ENCODE data around the gene KNDC1.

KNDC1 gene

DNA sequence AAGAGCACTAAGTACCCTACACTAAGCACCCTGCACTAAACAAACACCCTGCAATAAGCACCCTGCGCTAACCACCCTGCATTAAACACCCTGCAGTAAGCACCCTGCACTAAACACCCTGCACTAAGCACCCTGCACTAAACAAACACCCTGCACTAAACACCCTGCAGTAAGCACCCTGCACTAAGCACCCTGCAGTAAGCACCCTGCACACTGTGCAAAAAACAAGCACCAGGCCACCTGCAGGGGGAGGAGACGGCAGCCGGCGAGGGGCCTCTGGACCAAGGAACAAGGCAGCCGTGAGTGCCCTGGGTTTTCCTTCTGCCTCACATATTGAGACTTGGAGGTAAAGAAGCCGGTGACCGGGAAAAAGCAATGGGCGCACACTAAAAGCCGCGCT is 30.2 kb downstream of the KNDC1 start:
- Histone ChIP-seq H2AFZ (ENCODE audit: low read length) (no peak overlapping the region), H3K36me3 (ENCODE audit: insufficient read depth, low read length) (no peaks in the 10 kb centered on the region), H3K9me2 (ENCODE audit: low read depth, low read length) (no peaks in the 10 kb centered on the region), H3K9ac (ENCODE audit: low read length) (no peak overlapping the region), H3K27me3 (ENCODE audit: insufficient read depth, low read length) (no peaks in the 10 kb centered on the region), H3K4me1 (ENCODE audit: insufficient read depth, low read length, severe bottlenecking) (no peaks in the 10 kb centered on the region), H4K20me1 (ENCODE audit: insufficient read depth, low read length) (no peaks in the 10 kb centered on the region), H3K9me3 (ENCODE audit: low read length) (no peaks in the 10 kb centered on the region), H3K4me2 (ENCODE audit: low read length) (no peak overlapping the region), H3K4me3 (ENCODE audit: low read depth, low read length, poor library complexity, severe bottlenecking) (no peak overlapping the region), H3F3A (ENCODE audit: insufficient read depth, low read length) (no peaks in the 10 kb centered on the region), H3K27ac (ENCODE audit: low read depth, low read length, poor library complexity, severe bottlenecking) (no peak overlapping the region), H3K79me2 (ENCODE audit: insufficient read depth, low read length) (no peaks in the 10 kb centered on the region)
- no peak for TF ChIP-seq EZH2 (IDR thresholded peaks at IDR 0.05; ENCODE audit: borderline replicate concordance, low read length)

DNA sequence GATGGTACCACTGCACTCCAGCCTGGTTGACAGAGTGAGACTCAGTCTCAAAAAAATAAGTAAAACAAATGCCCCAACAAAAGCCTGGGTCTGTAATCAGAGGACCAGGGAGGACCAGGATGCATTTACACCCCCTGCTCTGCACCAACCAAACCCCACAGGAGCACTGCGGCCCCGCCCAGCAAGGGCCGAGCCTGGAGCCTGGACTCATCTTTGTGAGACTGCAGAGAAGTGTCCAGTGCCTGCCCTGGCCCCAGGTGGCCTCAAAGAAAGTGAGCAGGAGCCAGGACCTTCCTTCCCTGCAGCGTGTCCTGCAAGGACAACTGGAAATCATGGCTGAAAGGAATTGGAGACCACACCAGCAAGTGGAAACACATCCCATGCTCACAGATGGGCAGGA is 31.6 kb downstream of the KNDC1 start:
- Histone ChIP-seq H3K9ac (ENCODE audit: low read length) (no peak overlapping the region), H3K79me2 (ENCODE audit: insufficient read depth, low read length) (no peaks in the 10 kb centered on the region), H2AFZ (ENCODE audit: low read length) (no peak overlapping the region), H3K4me3 (ENCODE audit: low read depth, low read length, poor library complexity, severe bottlenecking) (no peak overlapping the region), H3K27me3 (ENCODE audit: insufficient read depth, low read length) (no peaks in the 10 kb centered on the region), H4K20me1 (ENCODE audit: insufficient read depth, low read length) (no peaks in the 10 kb centered on the region), H3K27ac (ENCODE audit: low read depth, low read length, poor library complexity, severe bottlenecking) (no peak overlapping the region), H3K9me3 (ENCODE audit: low read length) (no peaks in the 10 kb centered on the region), H3F3A (ENCODE audit: insufficient read depth, low read length) (no peaks in the 10 kb centered on the region), H3K4me1 (ENCODE audit: insufficient read depth, low read length, severe bottlenecking) (no peaks in the 10 kb centered on the region), H3K36me3 (ENCODE audit: insufficient read depth, low read length) (no peaks in the 10 kb centered on the region), H3K4me2 (ENCODE audit: low read length) (no peak overlapping the region), H3K9me2 (ENCODE audit: low read depth, low read length) (no peaks in the 10 kb centered on the region)
- no peak for TF ChIP-seq EZH2 (IDR thresholded peaks at IDR 0.05; ENCODE audit: borderline replicate concordance, low read length)
- TF ChIP-seq, protein P1, sequence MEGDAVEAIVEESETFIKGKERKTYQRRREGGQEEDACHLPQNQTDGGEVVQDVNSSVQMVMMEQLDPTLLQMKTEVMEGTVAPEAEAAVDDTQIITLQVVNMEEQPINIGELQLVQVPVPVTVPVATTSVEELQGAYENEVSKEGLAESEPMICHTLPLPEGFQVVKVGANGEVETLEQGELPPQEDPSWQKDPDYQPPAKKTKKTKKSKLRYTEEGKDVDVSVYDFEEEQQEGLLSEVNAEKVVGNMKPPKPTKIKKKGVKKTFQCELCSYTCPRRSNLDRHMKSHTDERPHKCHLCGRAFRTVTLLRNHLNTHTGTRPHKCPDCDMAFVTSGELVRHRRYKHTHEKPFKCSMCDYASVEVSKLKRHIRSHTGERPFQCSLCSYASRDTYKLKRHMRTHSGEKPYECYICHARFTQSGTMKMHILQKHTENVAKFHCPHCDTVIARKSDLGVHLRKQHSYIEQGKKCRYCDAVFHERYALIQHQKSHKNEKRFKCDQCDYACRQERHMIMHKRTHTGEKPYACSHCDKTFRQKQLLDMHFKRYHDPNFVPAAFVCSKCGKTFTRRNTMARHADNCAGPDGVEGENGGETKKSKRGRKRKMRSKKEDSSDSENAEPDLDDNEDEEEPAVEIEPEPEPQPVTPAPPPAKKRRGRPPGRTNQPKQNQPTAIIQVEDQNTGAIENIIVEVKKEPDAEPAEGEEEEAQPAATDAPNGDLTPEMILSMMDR (IDR thresholded peaks at IDR 0.05; ENCODE audit: low read length) = no peak

DNA sequence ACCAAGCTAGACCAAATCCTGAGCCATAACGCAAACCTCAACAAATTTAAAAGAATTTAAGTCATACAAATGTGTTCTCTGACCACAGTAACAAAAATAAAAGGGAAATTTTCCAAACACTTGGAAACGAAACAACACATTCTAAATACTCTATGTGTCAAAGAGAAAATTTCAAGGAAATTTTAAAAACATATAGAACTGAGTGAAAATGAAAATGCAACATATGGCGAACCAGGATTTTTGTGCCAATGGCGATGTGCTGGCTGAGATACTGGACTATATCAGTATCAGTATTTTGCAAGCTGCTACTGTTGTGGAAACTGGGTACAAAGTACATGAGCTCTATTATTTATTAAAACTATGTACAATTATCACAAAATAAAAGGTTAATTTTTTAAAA is 34.1 kb downstream of the KNDC1 start:
- H3K9me3 ChIP-seq (ENCODE audit: low read length) = no peaks in the 10 kb centered on the region
- H3K4me3 ChIP-seq (ENCODE audit: low read depth, low read length, poor library complexity, severe bottlenecking) = no peak overlapping the region
- H3K79me2 ChIP-seq (ENCODE audit: insufficient read depth, low read length) = no peaks in the 10 kb centered on the region
- H3F3A ChIP-seq (ENCODE audit: insufficient read depth, low read length) = no peaks in the 10 kb centered on the region
- H3K9ac ChIP-seq (ENCODE audit: low read length) = no peak overlapping the region
- TF ChIP-seq, protein P1 (IDR thresholded peaks at IDR 0.05; ENCODE audit: low read length) = no peak
- no peak for TF ChIP-seq EZH2 (IDR thresholded peaks at IDR 0.05; ENCODE audit: borderline replicate concordance, low read length)
- H3K27me3 ChIP-seq (ENCODE audit: insufficient read depth, low read length) = no peaks in the 10 kb centered on the region
- no peaks in the 10 kb centered on the region for H3K9me2 ChIP-seq (ENCODE audit: low read depth, low read length)
- H3K36me3 ChIP-seq (ENCODE audit: insufficient read depth, low read length) = no peaks in the 10 kb centered on the region
- no peak overlapping the region for H3K4me2 ChIP-seq (ENCODE audit: low read length)
- no peaks in the 10 kb centered on the region for H3K4me1 ChIP-seq (ENCODE audit: insufficient read depth, low read length, severe bottlenecking)
- no peaks in the 10 kb centered on the region for H4K20me1 ChIP-seq (ENCODE audit: insufficient read depth, low read length)
- H2AFZ ChIP-seq (ENCODE audit: low read length) = no peak overlapping the region
- H3K27ac ChIP-seq (ENCODE audit: low read depth, low read length, poor library complexity, severe bottlenecking) = no peak overlapping the region

DNA sequence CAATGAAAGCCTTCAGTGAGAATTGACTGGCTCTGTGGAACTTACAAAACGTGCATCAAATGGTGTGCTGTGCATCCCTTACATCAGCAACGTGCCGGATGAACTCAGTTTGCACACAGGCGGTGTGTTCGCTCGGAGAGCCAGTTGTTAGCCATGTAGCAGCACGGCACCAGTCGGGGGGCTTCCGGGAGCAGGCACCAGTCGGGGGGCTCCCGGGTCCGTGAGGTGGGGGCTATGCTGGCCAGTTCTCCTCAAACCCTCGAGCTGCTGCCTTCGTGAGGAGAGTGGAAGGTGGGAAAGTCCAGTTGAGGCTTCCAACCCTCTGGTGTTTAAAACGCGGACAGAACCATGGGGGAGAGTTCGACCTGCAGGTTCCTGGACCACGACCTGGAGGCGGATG is 35.1 kb downstream of the KNDC1 start:
- H3K4me1 ChIP-seq (ENCODE audit: insufficient read depth, low read length, severe bottlenecking) = no peaks in the 10 kb centered on the region
- no peaks in the 10 kb centered on the region for H3K27me3 ChIP-seq (ENCODE audit: insufficient read depth, low read length)
- H4K20me1 ChIP-seq (ENCODE audit: insufficient read depth, low read length) = no peaks in the 10 kb centered on the region
- TF ChIP-seq, protein P1 (IDR thresholded peaks at IDR 0.05; ENCODE audit: low read length) = no peak
- TF ChIP-seq EZH2 (IDR thresholded peaks at IDR 0.05; ENCODE audit: borderline replicate concordance, low read length) = no peak
- no peaks in the 10 kb centered on the region for H3K9me3 ChIP-seq (ENCODE audit: low read length)
- H3K27ac ChIP-seq (ENCODE audit: low read depth, low read length, poor library complexity, severe bottlenecking) = no peak overlapping the region
- H3K9me2 ChIP-seq (ENCODE audit: low read depth, low read length) = no peaks in the 10 kb centered on the region
- no peaks in the 10 kb centered on the region for H3K79me2 ChIP-seq (ENCODE audit: insufficient read depth, low read length)
- H2AFZ ChIP-seq (ENCODE audit: low read length) = no peak overlapping the region
- no peak overlapping the region for H3K9ac ChIP-seq (ENCODE audit: low read length)
- H3K36me3 ChIP-seq (ENCODE audit: insufficient read depth, low read length) = no peaks in the 10 kb centered on the region
- H3K4me3 ChIP-seq (ENCODE audit: low read depth, low read length, poor library complexity, severe bottlenecking) = no peak overlapping the region
- no peak overlapping the region for H3K4me2 ChIP-seq (ENCODE audit: low read length)
- no peaks in the 10 kb centered on the region for H3F3A ChIP-seq (ENCODE audit: insufficient read depth, low read length)
